ENCODE measurements around the gene DCHS2.
A peak's percentile ranks its signal among the peaks of the same experiment; 100 is the strongest.

DCHS2 gene

GRCh38 chr4:154376486-154376885 is 115.1 kb downstream of the DCHS2 start:
- no peak for DNase-seq (ENCODE audit: low spot score)

GRCh38 chr4:154368060-154368459 is 123.5 kb downstream of the DCHS2 start:
- DNase-seq (ENCODE audit: low spot score), result no peak

- no peak for DNase-seq (ENCODE audit: low spot score)
Observed at GRCh38 chr4:154367659-154368058, 123.9 kb downstream of the DCHS2 start.

GRCh38 chr4:154366956-154367355 is 124.6 kb downstream of the DCHS2 start:
- no peak for DNase-seq (ENCODE audit: low spot score)

DNA sequence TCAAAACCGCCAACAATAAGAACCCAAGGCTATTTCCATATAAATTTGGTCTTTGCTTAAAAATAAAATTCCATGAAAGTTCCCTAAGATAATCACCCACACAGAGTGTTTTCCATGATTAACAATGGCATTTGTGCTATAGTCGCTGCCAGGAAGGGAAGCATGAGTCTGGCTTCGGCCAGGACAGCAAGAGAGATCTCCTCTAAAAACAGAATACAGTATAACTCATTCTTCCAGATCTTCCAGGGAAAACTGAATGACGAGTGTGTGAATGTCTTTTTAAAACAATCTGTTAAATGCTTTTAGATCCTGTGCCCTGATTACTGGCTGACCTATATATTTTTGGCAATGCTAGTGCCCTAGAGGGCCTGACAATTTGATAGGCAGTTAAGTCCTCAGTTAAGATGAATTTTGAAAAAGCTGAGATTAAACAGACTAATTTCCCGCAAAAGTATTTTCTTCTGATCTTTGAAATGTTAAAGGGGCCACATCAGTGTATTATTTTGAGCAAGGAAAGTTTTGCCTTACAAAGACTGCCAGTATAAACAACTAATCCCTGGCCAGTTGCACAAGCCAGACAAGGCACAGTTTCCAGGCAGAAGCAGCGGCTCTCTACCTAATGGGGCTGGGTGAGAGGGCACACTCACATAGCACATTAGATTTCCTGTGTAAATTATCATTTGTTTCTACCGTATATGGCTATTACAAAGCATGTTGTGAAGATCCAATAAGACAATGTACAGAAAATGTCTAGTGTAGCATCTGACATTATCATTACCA is 127.3 kb downstream of the DCHS2 start:
- no peak for DNase-seq (ENCODE audit: low spot score)

GRCh38 chr4:154361450-154361849 is 130.1 kb downstream of the DCHS2 start:
- DNase-seq (ENCODE audit: low spot score), result no peak

GRCh38 chr4:154360491-154360890 is 131.1 kb downstream of the DCHS2 start:
- DNase-seq (ENCODE audit: low spot score), result no peak

- DNase-seq (ENCODE audit: low spot score), result no peak
Observed at GRCh38 chr4:154354883-154355282, 136.7 kb downstream of the DCHS2 start.

GRCh38 chr4:154349829-154350228 is 141.8 kb downstream of the DCHS2 start:
- peak; percentile 20 for DNase-seq (ENCODE audit: low spot score)

DNA sequence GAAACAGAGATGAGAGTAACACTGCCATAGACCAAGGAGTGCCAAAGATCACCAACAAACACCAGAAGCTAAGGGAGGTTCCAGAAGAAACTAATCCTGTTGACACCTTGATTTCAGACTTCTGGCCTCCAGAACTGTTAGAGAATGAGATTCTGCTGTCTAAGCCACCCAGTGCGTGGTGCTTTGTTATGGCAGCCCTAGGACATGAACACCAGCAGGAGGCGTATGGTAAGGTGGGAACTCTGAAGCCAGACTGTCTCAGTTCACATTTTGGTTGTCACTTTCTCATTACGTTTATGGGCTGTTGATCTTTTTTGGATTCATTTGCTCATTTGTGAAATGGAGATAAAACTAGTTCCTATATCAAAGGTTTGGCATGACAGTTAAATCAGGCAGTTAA is 142.9 kb downstream of the DCHS2 start:
- no peak for DNase-seq (ENCODE audit: low spot score)

- DNase-seq (ENCODE audit: low spot score), result no peak
Observed at GRCh38 chr4:154345359-154345758, 146.2 kb downstream of the DCHS2 start.

DNA sequence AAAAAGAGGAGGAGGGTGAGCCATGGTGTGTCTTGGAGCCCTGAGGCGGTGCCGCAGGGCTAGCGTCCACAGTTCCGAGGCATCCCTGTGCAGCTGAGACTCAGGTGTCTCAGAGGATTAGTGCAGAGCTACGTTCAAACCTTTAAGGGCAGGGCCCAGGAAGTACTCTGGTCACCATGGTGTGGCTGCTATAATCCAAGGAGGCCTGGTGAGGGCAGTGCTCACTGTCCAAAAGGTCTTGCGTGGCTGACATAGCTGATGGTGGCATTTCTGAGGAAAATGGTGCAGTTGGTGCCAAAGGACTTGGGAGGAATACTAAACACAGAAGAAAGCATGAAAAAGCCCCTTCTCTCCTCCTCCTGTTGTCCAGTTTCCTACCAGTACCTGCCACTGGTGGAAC is 146.9 kb downstream of the DCHS2 start:
- no peak for DNase-seq (ENCODE audit: low spot score)

- no peak for DNase-seq (ENCODE audit: low spot score)
Observed at GRCh38 chr4:154343651-154344050, 147.9 kb downstream of the DCHS2 start.

- DNase-seq (ENCODE audit: low spot score), result no peak
Observed at GRCh38 chr4:154341448-154341847, 150.2 kb downstream of the DCHS2 start.

DNA sequence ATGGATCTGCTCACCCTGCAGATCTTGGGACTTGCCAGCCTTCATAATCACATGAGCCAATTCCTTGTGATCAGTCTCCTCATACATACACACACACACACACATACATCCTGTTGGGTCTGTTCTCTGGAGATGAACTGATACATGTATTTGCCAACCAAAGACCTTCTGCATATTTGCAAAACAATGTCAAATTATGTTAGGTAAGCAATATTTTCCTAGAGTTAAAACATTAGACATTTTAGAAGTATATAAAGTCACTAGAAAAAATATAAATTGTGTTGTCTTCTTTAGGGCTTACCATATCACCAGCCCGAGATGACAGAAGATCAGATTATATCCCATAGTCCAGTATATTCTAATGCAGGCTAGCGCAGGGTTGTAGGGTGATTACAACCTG is 156.0 kb downstream of the DCHS2 start:
- DNase-seq (ENCODE audit: low spot score), result no peak

GRCh38 chr4:154332681-154333421 is 158.7 kb downstream of the DCHS2 start:
- no peak for DNase-seq (ENCODE audit: low spot score)

GRCh38 chr4:154329939-154330338 is 161.7 kb downstream of the DCHS2 start:
- no peak for DNase-seq (ENCODE audit: low spot score)

GRCh38 chr4:154329268-154329868 is 162.2 kb downstream of the DCHS2 start:
- peak; percentile 12 for DNase-seq (ENCODE audit: low spot score)

DNA sequence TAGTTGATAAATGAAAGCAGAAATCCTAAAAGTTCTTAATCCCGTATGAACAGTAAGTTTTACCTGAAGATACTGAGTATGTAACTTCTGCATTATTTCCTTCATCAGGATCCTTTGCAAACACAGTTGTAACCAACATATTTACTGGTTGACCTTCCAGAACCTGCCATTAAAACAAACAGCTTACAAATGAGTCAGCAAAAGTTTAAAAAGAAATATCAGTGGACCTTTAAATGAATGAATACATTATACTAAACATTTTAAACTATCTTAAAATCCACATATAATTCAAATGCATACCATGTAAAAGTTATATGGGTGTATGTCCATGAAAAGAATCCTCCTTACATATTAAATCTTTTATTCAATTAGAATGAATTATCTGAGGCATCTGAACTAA is 163.6 kb downstream of the DCHS2 start:
- DNase-seq (ENCODE audit: low spot score), result no peak

- DNase-seq (ENCODE audit: low spot score), result no peak
Observed at GRCh38 chr4:154320521-154320920, 171.1 kb downstream of the DCHS2 start.

DNA sequence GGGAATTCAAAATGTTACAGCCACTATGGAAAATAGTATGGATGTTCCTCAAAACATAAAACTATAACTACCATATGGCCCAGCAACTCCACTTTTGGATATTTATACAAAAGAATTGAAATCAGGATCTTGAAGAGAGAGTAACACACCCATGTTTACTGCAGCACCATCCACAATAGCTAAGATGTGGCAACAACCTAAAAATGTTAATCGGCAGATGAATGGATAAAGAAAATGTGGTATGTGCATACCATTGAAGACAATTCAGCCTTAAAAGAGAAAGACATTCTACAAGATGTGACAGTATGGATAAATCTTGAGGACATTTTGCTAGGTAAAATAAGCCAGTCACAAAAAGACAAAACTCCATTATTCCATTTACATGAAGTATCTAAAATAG is 171.9 kb downstream of the DCHS2 start:
- DNase-seq (ENCODE audit: low spot score), result no peak

DNA sequence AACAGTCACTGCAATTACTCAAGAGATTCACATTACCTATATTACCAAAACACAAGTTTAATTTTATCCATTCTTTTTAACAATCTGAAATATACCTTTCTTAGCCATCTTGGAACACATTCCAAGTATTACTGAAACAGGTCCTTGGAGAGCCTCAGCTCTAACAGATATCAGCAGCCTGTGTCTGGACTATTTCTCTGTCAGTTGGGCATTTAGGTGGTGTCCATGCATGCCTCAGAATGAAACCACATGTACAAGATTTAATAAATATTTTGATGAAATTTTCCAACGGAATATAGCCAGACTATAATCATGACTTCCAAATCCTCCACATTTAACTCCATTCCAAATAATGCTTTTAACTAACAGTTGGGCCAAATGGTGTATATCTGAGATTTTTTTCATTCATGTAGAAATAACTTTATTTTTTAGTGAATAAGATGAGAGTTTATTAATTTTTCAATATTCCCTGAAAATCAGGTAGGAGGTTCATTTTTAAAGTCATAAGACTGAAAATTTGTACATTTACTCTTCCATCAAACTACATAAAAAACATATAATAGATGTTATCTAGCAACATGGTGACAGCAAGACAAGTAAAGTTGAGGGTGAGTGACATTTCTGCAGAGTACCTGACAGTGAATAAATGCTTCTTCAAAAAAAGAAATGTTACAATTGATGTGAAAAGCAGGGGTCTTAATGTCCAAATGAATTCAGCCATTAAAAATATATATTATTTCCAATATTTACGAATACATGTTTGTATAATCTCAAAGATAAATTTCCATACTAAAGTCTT is 174.2 kb downstream of the DCHS2 start:
- DNase-seq (ENCODE audit: low spot score), result no peak

Data from kidney tubule cell (primary cell).